Keratinocyte (primary cell): ENCODE data around the gene RPL13A. TPM values are rescaled to one million over a fixed set of nuclear protein-coding genes. Genes with fewer than 3 reads are reported as not detected.

ENCODE experiments used
- DNase-seq: peaks from one replicate; pipeline ENCODE4 v3.0.0-alpha.2; 2011; ENCODE audit warnings: low read depth, missing footprints, low spot score
- FAIRE-seq: peaks from 2 replicates; lab custom pipeline; 2011; peaks lifted over from hg19 to GRCh38; lab: Jason Lieb, UNC
- H2AFZ ChIP-seq: 2 replicates; pipeline ENCODE4 v1.6.0; 2012; ENCODE audit warnings: low read length, control low read depth, inconsistent platforms; ENCODE audit not compliant: control insufficient read depth
- H3K27ac ChIP-seq: 2 replicates; pipeline ENCODE4 v1.5.1; 2011; ENCODE audit warnings: low read length; ENCODE audit not compliant: control insufficient read depth, insufficient read depth
- H3K27me3 ChIP-seq: 3 replicates; pipeline ENCODE4 v1.6.0; 2011; ENCODE audit warnings: low read length; ENCODE audit not compliant: control insufficient read depth, insufficient read depth; ENCODE audit errors: extremely low read depth
- H3K36me3 ChIP-seq, 2 experiments: 2 replicates in 1 of 2; 3 replicates in 1 of 2; pipeline ENCODE4 v1.5.1; 2011; ENCODE audit warnings: low read length in 2 of 2, mild to moderate bottlenecking in 1 of 2; ENCODE audit not compliant: control insufficient read depth in 2 of 2, insufficient read depth in 2 of 2; ENCODE audit errors: extremely low read depth in 1 of 2
- H3K4me1 ChIP-seq: 3 replicates; pipeline ENCODE4 v1.5.1; 2011; ENCODE audit warnings: low read length; ENCODE audit not compliant: control insufficient read depth, insufficient read depth; ENCODE audit errors: extremely low read depth
- H3K4me2 ChIP-seq: 3 replicates; pipeline ENCODE4 v1.6.0; 2011; ENCODE audit warnings: low read depth, low read length; ENCODE audit not compliant: control insufficient read depth, insufficient read depth; ENCODE audit errors: extremely low read depth
- H3K4me3 ChIP-seq, 3 experiments: fragments of 200-600 bp in 1 of 3; sonication (generic) in 1 of 3; 2 replicates in 2 of 3; 3 replicates in 1 of 3; pipeline ENCODE4 v1.5.1; 2011 to 2016; ENCODE audit warnings: low read length in 3 of 3, mild to moderate bottlenecking in 3 of 3, control low read depth in 2 of 3, inconsistent platforms in 1 of 3, low read depth in 1 of 3, mixed read lengths in 1 of 3, mixed run types in 1 of 3, moderate library complexity in 1 of 3; ENCODE audit not compliant: control insufficient read depth in 2 of 3, insufficient read depth in 2 of 3; ENCODE audit errors: extremely low read depth in 1 of 3
- H3K79me2 ChIP-seq: 2 replicates; pipeline ENCODE4 v1.6.0; 2012; ENCODE audit warnings: low read length; ENCODE audit not compliant: control insufficient read depth, insufficient read depth
- H3K9ac ChIP-seq: 3 replicates; pipeline ENCODE4 v1.6.0; 2011; ENCODE audit warnings: low read length; ENCODE audit not compliant: control insufficient read depth, insufficient read depth; ENCODE audit errors: extremely low read depth
- H3K9me1 ChIP-seq: 3 replicates; pipeline ENCODE4 v1.6.0; 2011; ENCODE audit warnings: low read length; ENCODE audit not compliant: control insufficient read depth, insufficient read depth; ENCODE audit errors: extremely low read depth
- H3K9me3 ChIP-seq: 2 replicates; pipeline ENCODE4 v1.5.1; 2012; ENCODE audit warnings: low read depth, low read length; ENCODE audit not compliant: control insufficient read depth
- H4K20me1 ChIP-seq: 3 replicates; pipeline ENCODE4 v1.6.0; 2011; ENCODE audit warnings: low read length; ENCODE audit not compliant: control insufficient read depth, insufficient read depth; ENCODE audit errors: extremely low read depth
- CTCF ChIP-seq, 3 experiments: IDR thresholded peaks in 1 of 3; conservative IDR thresholded peaks in 1 of 3; optimal IDR thresholded peaks in 1 of 3; 2 replicates in 2 of 3; 3 replicates in 1 of 3; pipeline versions ENCODE3 to v1.5.1; 2011; ENCODE audit warnings: low read length in 3 of 3, mild to moderate bottlenecking in 3 of 3, moderate library complexity in 2 of 3, control low read depth in 1 of 3, inconsistent platforms in 1 of 3; ENCODE audit not compliant: insufficient read depth in 2 of 3; ENCODE audit errors: extremely low read depth in 1 of 3
- EZH2 ChIP-seq: IDR thresholded peaks from one replicate; pipeline ENCODE4 v1.6.1; 2012; ENCODE audit warnings: inconsistent platforms, mild to moderate bottlenecking, low read length, moderate library complexity
- dilution Hi-C: fragments of 300-500 bp; cut with MboI; formaldehyde crosslinking; loops from one replicate; pipeline ENCODE4 v1.7.0; 2020; ENCODE audit warnings: low sequenced_read_pairs; ENCODE audit not compliant: extremely low pct_ligation_motif_present
- polyA plus RNA-seq, 5 experiments: library from polyadenylated mRNA; depleted of rRNA in 3 of 5; stranded (reverse) in 3 of 5; stranded (forward) in 1 of 5; unstranded in 1 of 5; fragments of >200 nt; gene quantifications; 1 replicate in 1 of 5; 2 replicates in 3 of 5; 3 replicates in 1 of 5; pipeline versions ENCODE4 v1.2.1 to v1.2.3, GENCODE V29; 2011 to 2012; ENCODE audit warnings: missing spikeins in 2 of 5, low read depth in 1 of 5, low replicate concordance in 1 of 5

RPL13A gene
- polyA plus RNA-seq, 1 donor (not counting 4 experiments of a cell fraction or from before 2014, with no cell fraction given): 3,383 TPM

GRCh38 chr19:49479975-49480628 lies 7.3 kb upstream of the RPL13A start:
- no peaks in the 10 kb centered on the region for H3K9me3 ChIP-seq
- TF ChIP-seq CTCF (optimal IDR thresholded peaks at IDR 0.05 in 1 of 3, IDR thresholded peaks at IDR 0.05 in 1 of 3, conservative IDR thresholded peaks at IDR 0.05 in 1 of 3; ENCODE audit: extremely low read depth in 1 of 3, insufficient read depth in 2 of 3, low read length in 3 of 3) (no peak), EZH2 (no peak)
- no peak overlapping the region for H3K4me2 ChIP-seq
- no peaks in the 10 kb centered on the region for H3K9me1 ChIP-seq
- FAIRE-seq (no peak), DNase-seq (no peak)
- no peak overlapping the region for H2AFZ ChIP-seq
- H3K36me3 ChIP-seq: no peaks in the 10 kb centered on the region
- H3K4me1 ChIP-seq: no peaks in the 10 kb centered on the region
- dilution Hi-C loops: no loop called here
- H3K4me3 ChIP-seq: no peak overlapping the region
- H4K20me1 ChIP-seq: no peaks in the 10 kb centered on the region
- no peaks in the 10 kb centered on the region for H3K79me2 ChIP-seq
- H3K9ac ChIP-seq: no peak overlapping the region
- no peaks in the 10 kb centered on the region for H3K27me3 ChIP-seq
- H3K27ac ChIP-seq: no peak overlapping the region

GRCh38 chr19:49481020-49481683 lies 6.3 kb upstream of the RPL13A start:
- Histone ChIP-seq H3K27me3 (no peaks in the 10 kb centered on the region), H3K4me1 (no peaks in the 10 kb centered on the region), H3K9me1 (no peaks in the 10 kb centered on the region), H3K9me3 (no peaks in the 10 kb centered on the region), H4K20me1 (no peaks in the 10 kb centered on the region), H3K9ac (no peak overlapping the region), H3K79me2 (no peaks in the 10 kb centered on the region), H2AFZ (no peak overlapping the region), H3K4me3 (no peak overlapping the region), H3K27ac (no peak overlapping the region), H3K4me2 (no peak overlapping the region), H3K36me3 (no peaks in the 10 kb centered on the region)
- DNase-seq (no peak), FAIRE-seq (no peak)
- dilution Hi-C loops: no loop called here
- TF ChIP-seq EZH2 (no peak), CTCF (optimal IDR thresholded peaks at IDR 0.05 in 1 of 3, IDR thresholded peaks at IDR 0.05 in 1 of 3, conservative IDR thresholded peaks at IDR 0.05 in 1 of 3; ENCODE audit: extremely low read depth in 1 of 3, insufficient read depth in 2 of 3, low read length in 3 of 3) (peak in 1 of 3 experiments; percentile 8)
